ENCODE results near the gene CRYBG1.

The CRYBG1 gene

DNA sequence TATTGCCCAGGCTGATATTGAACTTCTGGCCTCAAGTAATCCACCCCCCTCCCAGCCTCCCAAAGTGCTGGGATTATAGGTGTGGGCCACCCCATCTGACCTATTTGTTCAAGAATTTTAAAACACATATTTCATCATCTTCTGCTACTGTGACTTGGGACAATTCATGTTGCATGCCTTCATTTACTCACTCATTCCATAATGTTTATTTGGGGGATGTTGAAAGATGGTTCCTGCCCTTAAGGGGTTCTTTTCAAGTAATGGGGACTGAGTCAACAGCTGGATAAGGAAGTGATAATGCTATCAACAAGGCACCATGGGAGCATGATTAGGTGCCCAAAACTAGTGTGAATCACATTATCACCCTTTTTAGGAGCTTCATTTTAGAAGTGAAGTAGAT is 62.0 kb downstream of the CRYBG1 start:
- H3K36me3 ChIP-seq (ENCODE audit: insufficient read depth, low read length) = no peaks in the 10 kb centered on the region
- no peak overlapping the region for H3K4me3 ChIP-seq (ENCODE audit: low read length, poor library complexity, severe bottlenecking)
- H3F3A ChIP-seq (ENCODE audit: low read depth) = no peaks in the 10 kb centered on the region
- H3K9ac ChIP-seq (ENCODE audit: low read depth, low read length, poor library complexity, severe bottlenecking) = no peak overlapping the region
- TF ChIP-seq, protein P1, sequence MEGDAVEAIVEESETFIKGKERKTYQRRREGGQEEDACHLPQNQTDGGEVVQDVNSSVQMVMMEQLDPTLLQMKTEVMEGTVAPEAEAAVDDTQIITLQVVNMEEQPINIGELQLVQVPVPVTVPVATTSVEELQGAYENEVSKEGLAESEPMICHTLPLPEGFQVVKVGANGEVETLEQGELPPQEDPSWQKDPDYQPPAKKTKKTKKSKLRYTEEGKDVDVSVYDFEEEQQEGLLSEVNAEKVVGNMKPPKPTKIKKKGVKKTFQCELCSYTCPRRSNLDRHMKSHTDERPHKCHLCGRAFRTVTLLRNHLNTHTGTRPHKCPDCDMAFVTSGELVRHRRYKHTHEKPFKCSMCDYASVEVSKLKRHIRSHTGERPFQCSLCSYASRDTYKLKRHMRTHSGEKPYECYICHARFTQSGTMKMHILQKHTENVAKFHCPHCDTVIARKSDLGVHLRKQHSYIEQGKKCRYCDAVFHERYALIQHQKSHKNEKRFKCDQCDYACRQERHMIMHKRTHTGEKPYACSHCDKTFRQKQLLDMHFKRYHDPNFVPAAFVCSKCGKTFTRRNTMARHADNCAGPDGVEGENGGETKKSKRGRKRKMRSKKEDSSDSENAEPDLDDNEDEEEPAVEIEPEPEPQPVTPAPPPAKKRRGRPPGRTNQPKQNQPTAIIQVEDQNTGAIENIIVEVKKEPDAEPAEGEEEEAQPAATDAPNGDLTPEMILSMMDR (conservative IDR thresholded peaks at IDR 0.05; ENCODE audit: low read length) = no peak
- no peak for TF ChIP-seq EZH2phosphoT487 (IDR thresholded peaks at IDR 0.05; ENCODE audit: borderline replicate concordance)
- no peaks in the 10 kb centered on the region for H3K27me3 ChIP-seq (ENCODE audit: insufficient read depth, low read length, poor library complexity, severe bottlenecking)
- H3K79me2 ChIP-seq (ENCODE audit: insufficient read depth, low read length) = no peaks in the 10 kb centered on the region
- H3K9me2 ChIP-seq (replicated peaks; ENCODE audit: low read depth, low read length) = no peaks in the 10 kb centered on the region
- no peak overlapping the region for H3K4me2 ChIP-seq (ENCODE audit: low read depth, low read length, poor library complexity, severe bottlenecking)
- H4K20me1 ChIP-seq (ENCODE audit: insufficient read depth, low read length, poor library complexity, severe bottlenecking) = no peaks in the 10 kb centered on the region
- H3K4me1 ChIP-seq (ENCODE audit: insufficient read depth, low read length, poor library complexity, severe bottlenecking) = no peaks in the 10 kb centered on the region
- no peak overlapping the region for H2AFZ ChIP-seq (ENCODE audit: low read length)
- no peaks in the 10 kb centered on the region for H3K9me3 ChIP-seq (ENCODE audit: insufficient read depth, low read depth, low read length)

DNA sequence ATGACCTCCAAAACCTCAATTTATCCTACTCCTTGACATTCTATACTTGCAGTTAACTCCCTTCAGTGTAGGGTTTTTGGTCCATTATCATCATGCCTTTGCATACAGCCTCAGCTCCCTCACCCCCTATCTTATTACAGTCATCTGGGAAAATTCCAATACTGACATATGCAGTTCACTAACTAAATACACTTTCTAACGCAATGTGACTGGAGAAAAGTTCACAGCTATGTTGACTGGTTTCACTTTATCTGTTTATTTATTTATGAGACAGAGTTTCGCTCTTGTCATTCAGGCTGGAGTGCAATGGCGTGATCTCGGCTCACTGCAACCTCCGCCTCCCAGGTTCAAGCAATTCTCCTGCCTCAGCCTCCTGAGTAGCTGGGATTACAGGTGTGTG is 64.9 kb downstream of the CRYBG1 start:
- Histone ChIP-seq H3K4me2 (ENCODE audit: low read depth, low read length, poor library complexity, severe bottlenecking) (no peak overlapping the region), H4K20me1 (ENCODE audit: insufficient read depth, low read length, poor library complexity, severe bottlenecking) (no peaks in the 10 kb centered on the region), H3K27me3 (ENCODE audit: insufficient read depth, low read length, poor library complexity, severe bottlenecking) (no peaks in the 10 kb centered on the region), H3F3A (ENCODE audit: low read depth) (no peaks in the 10 kb centered on the region), H3K4me1 (ENCODE audit: insufficient read depth, low read length, poor library complexity, severe bottlenecking) (no peaks in the 10 kb centered on the region), H3K79me2 (ENCODE audit: insufficient read depth, low read length) (no peaks in the 10 kb centered on the region), H3K9me3 (ENCODE audit: insufficient read depth, low read depth, low read length) (no peaks in the 10 kb centered on the region), H3K36me3 (ENCODE audit: insufficient read depth, low read length) (no peaks in the 10 kb centered on the region), H3K9me2 (replicated peaks; ENCODE audit: low read depth, low read length) (no peaks in the 10 kb centered on the region), H3K9ac (ENCODE audit: low read depth, low read length, poor library complexity, severe bottlenecking) (no peak overlapping the region), H3K4me3 (ENCODE audit: low read length, poor library complexity, severe bottlenecking) (no peak overlapping the region), H2AFZ (ENCODE audit: low read length) (no peak overlapping the region)
- no peak for TF ChIP-seq EZH2phosphoT487 (IDR thresholded peaks at IDR 0.05; ENCODE audit: borderline replicate concordance)
- TF ChIP-seq, protein P1 (conservative IDR thresholded peaks at IDR 0.05; ENCODE audit: low read length) = no peak

DNA sequence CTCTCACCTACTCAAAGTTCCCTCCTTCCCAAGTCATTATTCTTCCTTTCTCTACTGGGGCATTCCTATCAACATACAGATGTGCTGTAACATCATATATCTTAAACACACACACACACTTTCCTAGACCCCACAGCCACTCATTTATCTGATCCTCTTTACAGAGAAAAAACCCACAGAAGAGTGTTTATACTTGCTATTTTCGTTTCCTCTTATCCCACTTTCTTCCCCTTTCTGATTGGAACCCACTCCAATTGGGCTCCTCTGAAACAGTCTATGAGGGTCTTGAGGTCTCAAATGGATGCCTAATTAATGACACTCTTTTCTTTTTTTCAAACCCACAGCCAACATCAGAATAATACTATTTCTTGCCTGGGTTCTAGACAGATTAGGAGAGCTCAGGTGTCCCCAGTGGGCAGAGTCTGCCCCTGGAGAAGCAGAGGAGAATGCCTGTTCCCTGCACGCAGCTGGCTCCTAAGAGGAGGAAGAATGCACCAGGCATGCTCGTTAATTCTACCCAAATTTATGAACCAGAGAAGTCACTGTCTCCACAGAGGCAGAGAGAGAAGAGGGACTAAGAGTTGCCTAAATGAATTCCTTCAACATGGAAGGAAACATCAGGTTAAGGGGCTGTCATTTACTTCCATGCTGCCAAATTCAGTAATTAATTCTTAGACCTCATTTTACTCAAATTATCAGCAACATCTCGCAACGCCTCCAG is 65.9 kb downstream of the CRYBG1 start:
- H3K4me2 ChIP-seq (ENCODE audit: low read depth, low read length, poor library complexity, severe bottlenecking) = no peak overlapping the region

More for the DNA sequence above, 65.9 kb downstream of the CRYBG1 start:
- Histone ChIP-seq H3K79me2 (ENCODE audit: insufficient read depth, low read length) (no peaks in the 10 kb centered on the region), H3K4me3 (ENCODE audit: low read length, poor library complexity, severe bottlenecking) (no peak overlapping the region), H3K36me3 (ENCODE audit: insufficient read depth, low read length) (no peaks in the 10 kb centered on the region), H3K27me3 (ENCODE audit: insufficient read depth, low read length, poor library complexity, severe bottlenecking) (no peaks in the 10 kb centered on the region), H2AFZ (ENCODE audit: low read length) (no peak overlapping the region), H3K9me3 (ENCODE audit: insufficient read depth, low read depth, low read length) (no peaks in the 10 kb centered on the region), H4K20me1 (ENCODE audit: insufficient read depth, low read length, poor library complexity, severe bottlenecking) (no peaks in the 10 kb centered on the region), H3K9me2 (replicated peaks; ENCODE audit: low read depth, low read length) (no peaks in the 10 kb centered on the region), H3F3A (ENCODE audit: low read depth) (no peaks in the 10 kb centered on the region), H3K4me1 (ENCODE audit: insufficient read depth, low read length, poor library complexity, severe bottlenecking) (no peaks in the 10 kb centered on the region), H3K9ac (ENCODE audit: low read depth, low read length, poor library complexity, severe bottlenecking) (no peak overlapping the region)
- TF ChIP-seq, protein P1 (conservative IDR thresholded peaks at IDR 0.05; ENCODE audit: low read length) = no peak
- no peak for TF ChIP-seq EZH2phosphoT487 (IDR thresholded peaks at IDR 0.05; ENCODE audit: borderline replicate concordance)

Data from Loucy (cell line).